ENCODE results near the gene SHLD1. TPM values are rescaled to one million over a fixed set of nuclear protein-coding genes. Genes with fewer than 3 reads are reported as not detected.
"Not testable (repeated sequence)": the region's sequence is repeated elsewhere in the genome, so short reads cannot be mapped to it uniquely, and the experiment has no call there.

The SHLD1 gene
- total RNA-seq, result 1 to 10 TPM; 6.2 to 6.9 TPM

DNA sequence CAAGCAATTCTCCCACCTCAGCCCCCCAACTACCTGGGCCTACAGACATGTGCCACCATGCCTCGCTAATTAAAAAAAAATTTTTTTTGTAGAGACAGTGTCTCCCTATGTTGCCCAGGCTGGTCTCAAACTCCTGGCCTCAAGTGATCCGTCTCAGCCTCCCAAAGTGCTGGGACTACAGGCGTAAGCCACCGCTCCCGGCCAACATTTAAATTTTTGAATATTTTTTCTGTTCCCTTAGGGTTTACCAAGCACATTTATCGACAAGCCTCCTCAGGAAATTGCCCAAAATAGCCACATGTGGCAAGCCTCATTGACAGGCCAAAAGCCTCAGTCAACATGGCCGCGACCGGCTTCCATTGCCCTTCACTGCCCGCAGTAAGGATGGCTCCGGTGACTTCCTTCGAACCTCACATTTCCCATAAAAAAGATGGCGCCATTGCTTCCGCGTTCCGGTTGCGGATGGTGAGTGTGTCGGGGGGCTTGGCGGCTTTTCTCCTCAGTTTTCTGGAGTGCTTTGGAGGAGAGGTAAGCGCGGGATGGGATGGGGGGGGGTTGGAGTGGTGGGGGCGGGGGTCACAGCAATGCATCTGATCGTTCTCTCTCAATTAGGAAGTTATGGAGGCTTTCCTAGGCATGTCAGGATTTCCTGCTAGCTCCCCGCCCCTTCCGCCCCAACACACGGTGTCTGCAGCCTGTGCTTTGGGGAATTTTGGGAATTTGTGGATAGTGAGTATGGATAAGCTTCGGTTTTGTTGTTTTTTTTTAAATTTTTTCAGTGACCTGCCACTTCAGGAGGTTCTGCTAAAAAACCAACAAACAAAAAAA lies at the start of gene SHLD1:
Gene SHLD1 (plus strand): TSS at position 450 of the 828 bp plus-strand sequence. CDS start 22,465 bp downstream, outside the sequence.
- Mint-ChIP-seq H3K36me3 (peaks cover 8% of the 10 kb centered on the region), H3K4me3 (peak within 1 kb of the TSS; percentile 92), H3K4me1 (peaks cover 12% of the 10 kb centered on the region), H3K27ac (peak within 1 kb of the TSS; percentile 95), H3K9me3 (peaks cover 2% of the 10 kb centered on the region), H3K27me3 (no peaks in the 10 kb centered on the region)
- DNase-seq, result peak; percentile 80

- H3K27ac Mint-ChIP-seq, DNase-seq, H3K36me3 Mint-ChIP-seq, H3K4me3 Mint-ChIP-seq, H3K27me3 Mint-ChIP-seq, H3K4me1 Mint-ChIP-seq, H3K9me3 Mint-ChIP-seq: not testable (repeated sequence)
Measured at GRCh38 chr20:5702339-5702738, 47.9 kb upstream of the SHLD1 start.

- no peaks in the 10 kb centered on the region for H3K4me1 Mint-ChIP-seq
- no peaks in the 10 kb centered on the region for H3K36me3 Mint-ChIP-seq
- H3K27ac Mint-ChIP-seq, result no peak overlapping the region
- H3K4me3 Mint-ChIP-seq, result no peak overlapping the region
- DNase-seq, result no peak
- no peaks in the 10 kb centered on the region for H3K27me3 Mint-ChIP-seq
- H3K9me3 Mint-ChIP-seq, result no peaks in the 10 kb centered on the region
Measured at GRCh38 chr20:5703681-5704101, 46.5 kb upstream of the SHLD1 start.

- Mint-ChIP-seq H3K27me3 (no peaks in the 10 kb centered on the region), H3K27ac (no peak overlapping the region), H3K36me3 (no peaks in the 10 kb centered on the region), H3K9me3 (no peaks in the 10 kb centered on the region), H3K4me3 (no peak overlapping the region), H3K4me1 (no peaks in the 10 kb centered on the region)
- DNase-seq, result no peak
Measured at GRCh38 chr20:5705827-5706226, 44.4 kb upstream of the SHLD1 start.

- no peak overlapping the region for H3K4me3 Mint-ChIP-seq
- H3K27ac Mint-ChIP-seq, result no peak overlapping the region
- no peak for DNase-seq
- no peaks in the 10 kb centered on the region for H3K4me1 Mint-ChIP-seq
- H3K36me3 Mint-ChIP-seq, result no peaks in the 10 kb centered on the region
- no peaks in the 10 kb centered on the region for H3K9me3 Mint-ChIP-seq
- H3K27me3 Mint-ChIP-seq, result no peaks in the 10 kb centered on the region
Measured at GRCh38 chr20:5706797-5707196, 43.4 kb upstream of the SHLD1 start.

- Mint-ChIP-seq H3K9me3 (peaks cover 7% of the 10 kb centered on the region), H3K4me3 (no peak overlapping the region), H3K27ac (no peak overlapping the region), H3K4me1 (peaks cover 16% of the 10 kb centered on the region), H3K27me3 (no peaks in the 10 kb centered on the region), H3K36me3 (no peaks in the 10 kb centered on the region)
- no peak for DNase-seq
Measured at GRCh38 chr20:5710551-5710950, 39.6 kb upstream of the SHLD1 start.

DNA sequence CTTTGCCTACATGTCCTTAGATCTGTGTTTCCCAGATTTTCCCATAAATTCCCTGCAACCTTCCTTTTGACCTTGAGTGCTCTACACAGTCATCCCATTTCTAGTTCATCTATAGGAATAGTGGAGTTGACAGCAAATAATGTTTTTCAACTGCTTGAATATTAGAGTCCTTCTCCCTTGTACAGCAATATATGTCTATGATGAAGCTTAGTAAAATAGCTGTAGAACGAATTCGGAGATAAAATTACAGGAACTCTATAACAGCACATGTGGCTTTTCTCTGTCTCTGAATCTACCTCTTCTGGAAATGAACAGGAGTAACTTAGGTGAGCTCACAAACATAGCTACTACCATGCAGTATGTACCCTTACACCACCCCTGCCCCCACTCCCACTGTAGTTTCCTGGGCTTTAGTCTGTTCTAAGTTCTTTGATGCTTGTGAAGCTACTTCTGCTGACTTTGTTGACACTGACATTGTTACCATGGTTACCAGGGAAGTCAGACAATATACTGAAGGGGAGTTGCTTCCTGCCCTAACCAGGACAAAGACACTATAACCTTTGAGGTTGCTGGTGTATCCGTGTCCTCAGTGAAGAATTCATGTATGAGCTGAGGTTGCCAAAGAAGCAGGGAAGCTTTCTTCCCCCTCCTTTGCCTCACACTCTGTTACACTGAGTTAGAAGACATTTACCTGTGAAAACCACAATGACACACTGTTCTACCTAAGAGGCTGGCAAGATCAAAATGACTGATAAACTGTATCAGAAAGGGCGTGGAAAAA lies 35.8 kb upstream of the SHLD1 start:
- Mint-ChIP-seq H3K36me3 (no peaks in the 10 kb centered on the region), H3K27ac (peak overlapping the region; percentile 79), H3K4me3 (peak overlapping the region; percentile 7), H3K9me3 (peaks cover 10% of the 10 kb centered on the region), H3K27me3 (no peaks in the 10 kb centered on the region), H3K4me1 (peaks cover 30% of the 10 kb centered on the region)
- DNase-seq, result peak; percentile 53

GRCh38 chr20:5715071-5715841 lies 34.9 kb upstream of the SHLD1 start:
- Mint-ChIP-seq H3K4me3 (no peak overlapping the region), H3K36me3 (no peaks in the 10 kb centered on the region), H3K27me3 (no peaks in the 10 kb centered on the region), H3K9me3 (peaks cover 10% of the 10 kb centered on the region), H3K4me1 (peaks cover 30% of the 10 kb centered on the region), H3K27ac (peak overlapping the region; percentile 79)
- no peak for DNase-seq

DNA sequence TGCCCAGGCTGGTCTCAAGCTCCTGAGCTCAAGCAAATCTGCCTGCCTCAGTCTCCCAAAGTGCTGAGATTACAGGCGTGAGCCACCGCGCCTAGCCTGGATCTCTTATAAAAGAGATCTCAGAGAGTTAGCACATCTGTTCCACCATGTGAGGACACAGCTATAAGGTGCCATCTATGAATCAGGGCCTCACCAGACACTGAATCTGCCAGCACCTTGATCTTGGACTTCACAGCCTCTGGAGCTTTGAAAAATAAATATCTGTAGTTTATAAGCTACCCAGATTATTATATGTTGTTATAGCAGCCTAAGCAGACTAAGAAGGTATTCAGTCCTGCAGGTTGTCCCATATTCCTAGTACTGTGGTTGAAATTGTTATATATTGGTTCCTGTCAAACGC lies 33.2 kb upstream of the SHLD1 start:
- H3K9me3 Mint-ChIP-seq, result peaks cover 10% of the 10 kb centered on the region
- no peaks in the 10 kb centered on the region for H3K36me3 Mint-ChIP-seq
- H3K4me3 Mint-ChIP-seq, result no peak overlapping the region
- no peaks in the 10 kb centered on the region for H3K27me3 Mint-ChIP-seq
- no peak overlapping the region for H3K27ac Mint-ChIP-seq
- no peak for DNase-seq
- peaks cover 30% of the 10 kb centered on the region for H3K4me1 Mint-ChIP-seq

DNA sequence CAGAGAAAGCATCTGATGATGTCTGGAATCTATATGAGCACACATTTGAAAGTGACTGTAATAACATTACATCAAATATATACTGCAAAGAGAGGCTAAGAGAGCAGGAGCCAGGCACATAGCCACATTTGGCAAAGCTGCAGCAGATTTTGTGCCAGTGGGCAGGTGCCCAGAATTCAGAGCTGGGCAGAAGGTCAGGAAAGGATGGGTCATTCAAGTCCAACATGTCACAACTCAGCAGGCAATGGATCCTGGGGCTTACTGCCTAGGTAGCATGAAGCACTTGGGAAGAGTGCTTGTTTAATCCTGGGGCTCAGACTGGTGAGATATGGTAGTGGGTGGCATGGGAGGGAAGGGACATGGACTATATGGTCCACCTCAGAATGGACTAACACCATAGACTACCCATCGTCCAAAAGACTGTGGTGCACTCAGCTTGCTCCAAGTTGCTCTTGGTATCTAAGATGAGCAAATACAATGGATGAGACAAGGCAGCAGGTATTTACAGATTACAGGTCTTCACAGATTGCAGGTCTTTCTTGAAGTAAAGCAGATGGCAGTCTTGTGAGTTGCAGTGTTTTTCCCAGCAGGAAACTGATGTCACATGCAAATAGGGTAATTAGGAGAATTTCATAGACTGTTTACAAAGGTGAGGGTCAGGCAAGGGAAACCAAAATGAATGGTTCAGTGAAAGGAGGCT lies 31.2 kb upstream of the SHLD1 start:
- peaks cover 34% of the 10 kb centered on the region for H3K4me1 Mint-ChIP-seq
- H3K27ac Mint-ChIP-seq, result no peak overlapping the region
- no peak overlapping the region for H3K4me3 Mint-ChIP-seq
- H3K9me3 Mint-ChIP-seq, result peaks cover 10% of the 10 kb centered on the region
- DNase-seq, result no peak
- no peaks in the 10 kb centered on the region for H3K27me3 Mint-ChIP-seq
- no peaks in the 10 kb centered on the region for H3K36me3 Mint-ChIP-seq

- Mint-ChIP-seq H3K27ac (no peak overlapping the region), H3K27me3 (no peaks in the 10 kb centered on the region), H3K9me3 (peaks cover 9% of the 10 kb centered on the region), H3K4me3 (no peak overlapping the region), H3K36me3 (no peaks in the 10 kb centered on the region), H3K4me1 (peaks cover 25% of the 10 kb centered on the region)
- DNase-seq, result no peak
Measured at GRCh38 chr20:5719861-5720403, 30.3 kb upstream of the SHLD1 start.

GRCh38 chr20:5720696-5721095 lies 29.5 kb upstream of the SHLD1 start:
- peaks cover 21% of the 10 kb centered on the region for H3K4me1 Mint-ChIP-seq

DNA sequence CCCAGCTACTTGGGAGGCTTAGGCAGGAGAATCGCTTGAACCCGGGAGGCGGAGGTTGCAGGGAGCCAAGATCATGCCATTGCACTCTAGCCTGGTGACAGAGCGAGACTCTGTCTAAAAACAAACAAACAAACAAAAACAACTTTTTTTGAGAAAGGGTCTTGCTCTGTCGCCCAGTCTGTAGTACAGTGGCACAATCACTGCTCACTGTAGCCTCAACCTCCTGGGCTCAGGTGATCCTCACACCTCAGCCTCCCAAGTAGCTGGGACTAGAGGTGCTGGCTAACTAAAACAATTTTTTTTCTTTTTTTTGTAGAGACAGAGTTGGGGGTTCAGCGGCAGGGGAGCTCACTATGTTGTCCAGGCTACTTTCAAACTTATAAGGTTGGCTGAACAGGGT lies 28.8 kb upstream of the SHLD1 start:
- not testable (repeated sequence) for DNase-seq, H3K9me3 Mint-ChIP-seq, H3K4me3 Mint-ChIP-seq, H3K27me3 Mint-ChIP-seq, H3K27ac Mint-ChIP-seq, H3K36me3 Mint-ChIP-seq
- H3K4me1 Mint-ChIP-seq, result peaks cover 15% of the 10 kb centered on the region

More at GRCh38 chr20:5720696-5721095, 29.5 kb upstream of the SHLD1 start:
- Mint-ChIP-seq H3K27me3 (no peaks in the 10 kb centered on the region), H3K36me3 (no peaks in the 10 kb centered on the region), H3K9me3 (peaks cover 3% of the 10 kb centered on the region), H3K27ac (no peak overlapping the region), H3K4me3 (no peak overlapping the region)
- DNase-seq, result no peak

DNA sequence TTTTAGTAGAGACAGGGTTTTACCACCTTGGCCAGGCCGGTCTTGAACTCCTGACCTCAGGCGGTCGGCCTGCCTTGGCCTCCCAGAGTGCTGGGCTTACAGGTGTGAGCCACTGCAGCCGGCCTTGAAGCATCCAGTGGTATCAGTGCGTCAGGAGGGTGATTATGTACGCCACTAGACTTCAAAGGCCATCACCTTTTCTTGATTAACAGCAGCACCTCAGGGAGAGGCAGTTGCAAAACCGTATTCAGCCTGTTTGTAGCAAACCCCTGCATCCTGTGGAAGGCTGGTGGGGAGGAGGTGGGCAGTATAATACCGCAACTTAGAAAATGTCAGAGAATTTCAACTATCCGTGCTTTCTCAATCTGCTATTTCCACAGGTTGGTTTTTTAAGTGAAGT lies 27.3 kb upstream of the SHLD1 start:
- peaks cover 13% of the 10 kb centered on the region for H3K4me1 Mint-ChIP-seq
- peaks cover 5% of the 10 kb centered on the region for H3K9me3 Mint-ChIP-seq
- no peaks in the 10 kb centered on the region for H3K36me3 Mint-ChIP-seq
- DNase-seq, result peak; percentile 9
- no peak overlapping the region for H3K4me3 Mint-ChIP-seq
- no peaks in the 10 kb centered on the region for H3K27me3 Mint-ChIP-seq
- H3K27ac Mint-ChIP-seq, result peak overlapping the region; percentile 42

Measured in activated naive CD8-positive, alpha-beta T cell treated with anti-CD3 and anti-CD28 coated beads for 36 hours (primary cell).